GM08714 (cell line): Measurements from ENCODE around the gene CXCL14.

Experiments used
- H3K4me3 ChIP-seq: fragments of 200-500 bp; sonication (Bioruptor generic); 2 replicates; pipeline ENCODE4 v1.5.1; 2014; ENCODE audit warnings: mild to moderate bottlenecking, low read length, inconsistent platforms
- ZNF274 ChIP-seq: IDR thresholded peaks from 2 replicates; pipeline ENCODE4 v1.6.1; 2012; ENCODE audit warnings: mild to moderate bottlenecking, low read depth, low read length

CXCL14 gene

GRCh38 chr5:135549413-135549812 lies 29.4 kb downstream of the CXCL14 start:
- TF ChIP-seq ZNF274 = no peak
- no peak overlapping the region for H3K4me3 ChIP-seq

- H3K4me3 ChIP-seq = no peak overlapping the region
- TF ChIP-seq ZNF274 = no peak
Observed at GRCh38 chr5:135547590-135548254, 31.1 kb downstream of the CXCL14 start.

DNA sequence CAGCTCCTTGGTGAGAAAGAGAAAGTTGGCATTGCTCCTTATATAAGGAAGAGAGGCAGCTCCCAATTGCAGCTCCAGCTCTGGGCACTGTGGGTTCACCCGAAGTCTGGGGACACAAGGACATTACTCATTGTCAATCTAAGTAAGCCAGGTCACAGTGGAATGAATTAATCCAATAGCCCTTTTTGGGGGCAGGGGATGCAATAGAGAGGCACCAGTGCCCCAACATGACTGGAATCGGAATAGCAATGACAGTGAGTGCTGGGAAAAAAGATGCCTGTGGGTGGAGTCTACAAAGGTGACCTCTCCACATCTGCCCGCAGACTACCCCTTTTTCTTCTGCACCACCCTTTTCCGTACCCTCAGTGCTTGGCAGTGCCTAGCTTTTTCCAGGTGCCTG lies 31.9 kb downstream of the CXCL14 start:
- TF ChIP-seq ZNF274 = no peak
- H3K4me3 ChIP-seq = no peak overlapping the region

- H3K4me3 ChIP-seq = no peak overlapping the region
- TF ChIP-seq ZNF274 = no peak
Observed at GRCh38 chr5:135546101-135546500, 32.7 kb downstream of the CXCL14 start.

GRCh38 chr5:135545099-135545498 lies 33.7 kb downstream of the CXCL14 start:
- no peak for TF ChIP-seq ZNF274
- H3K4me3 ChIP-seq = no peak overlapping the region

- H3K4me3 ChIP-seq = peak overlapping the region; percentile 45; the same call in 1 of the 2 replicates
- TF ChIP-seq ZNF274 = no peak
Observed at GRCh38 chr5:135543485-135544304, 35.1 kb downstream of the CXCL14 start.

- peak overlapping the region; percentile 45; the same call in 1 of the 2 replicates for H3K4me3 ChIP-seq
- no peak for TF ChIP-seq ZNF274
Observed at GRCh38 chr5:135543001-135543484, 35.7 kb downstream of the CXCL14 start.

GRCh38 chr5:135541807-135542502 lies 36.8 kb downstream of the CXCL14 start:
- TF ChIP-seq ZNF274 = no peak
- no peak overlapping the region for H3K4me3 ChIP-seq

GRCh38 chr5:135539430-135540005 lies 39.3 kb downstream of the CXCL14 start:
- no peak overlapping the region for H3K4me3 ChIP-seq
- TF ChIP-seq ZNF274 = no peak

DNA sequence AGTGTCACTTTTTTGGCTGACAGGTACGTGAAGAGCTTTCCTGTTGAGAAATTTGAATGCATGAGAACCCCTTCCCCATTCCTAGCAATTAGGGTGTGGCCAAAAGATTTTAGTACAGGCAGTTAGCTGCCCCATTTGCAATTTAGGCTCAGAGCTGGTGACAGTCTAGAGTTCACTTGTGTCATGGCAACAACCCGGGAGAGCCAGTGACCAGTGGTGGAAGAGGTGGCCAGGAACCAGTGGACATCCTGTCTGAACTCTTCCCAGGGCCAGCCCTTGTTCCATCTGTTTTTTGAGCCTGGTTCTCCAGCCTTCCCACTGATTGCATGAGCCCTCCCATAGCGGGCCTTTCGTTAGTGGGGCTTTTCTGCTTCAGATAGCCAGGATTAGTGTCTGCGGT lies 40.5 kb downstream of the CXCL14 start:
- no peak for TF ChIP-seq ZNF274
- no peak overlapping the region for H3K4me3 ChIP-seq

DNA sequence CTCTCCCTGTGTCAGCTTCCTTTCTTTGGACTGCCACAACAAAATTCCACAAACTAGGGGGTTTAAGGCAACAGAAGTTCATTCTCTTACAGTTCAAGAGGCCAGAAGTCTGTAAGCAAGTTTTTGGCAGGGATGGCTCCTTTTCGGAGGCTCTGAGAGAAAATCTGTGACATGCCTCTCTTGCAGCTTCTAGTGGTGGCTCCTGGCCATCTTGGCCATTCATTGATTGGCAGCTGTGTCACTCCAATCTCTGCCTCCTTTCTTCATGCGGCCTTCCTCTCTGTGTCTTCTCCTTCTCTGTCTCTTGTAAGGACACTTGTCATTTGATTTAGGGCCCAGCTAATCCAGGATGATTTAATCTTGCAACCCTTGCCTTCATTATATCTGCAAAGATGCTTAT lies 41.0 kb downstream of the CXCL14 start:
- TF ChIP-seq ZNF274 = no peak
- H3K4me3 ChIP-seq = no peak overlapping the region

- no peak overlapping the region for H3K4me3 ChIP-seq
- no peak for TF ChIP-seq ZNF274
Observed at GRCh38 chr5:135537271-135537670, 41.5 kb downstream of the CXCL14 start.

DNA sequence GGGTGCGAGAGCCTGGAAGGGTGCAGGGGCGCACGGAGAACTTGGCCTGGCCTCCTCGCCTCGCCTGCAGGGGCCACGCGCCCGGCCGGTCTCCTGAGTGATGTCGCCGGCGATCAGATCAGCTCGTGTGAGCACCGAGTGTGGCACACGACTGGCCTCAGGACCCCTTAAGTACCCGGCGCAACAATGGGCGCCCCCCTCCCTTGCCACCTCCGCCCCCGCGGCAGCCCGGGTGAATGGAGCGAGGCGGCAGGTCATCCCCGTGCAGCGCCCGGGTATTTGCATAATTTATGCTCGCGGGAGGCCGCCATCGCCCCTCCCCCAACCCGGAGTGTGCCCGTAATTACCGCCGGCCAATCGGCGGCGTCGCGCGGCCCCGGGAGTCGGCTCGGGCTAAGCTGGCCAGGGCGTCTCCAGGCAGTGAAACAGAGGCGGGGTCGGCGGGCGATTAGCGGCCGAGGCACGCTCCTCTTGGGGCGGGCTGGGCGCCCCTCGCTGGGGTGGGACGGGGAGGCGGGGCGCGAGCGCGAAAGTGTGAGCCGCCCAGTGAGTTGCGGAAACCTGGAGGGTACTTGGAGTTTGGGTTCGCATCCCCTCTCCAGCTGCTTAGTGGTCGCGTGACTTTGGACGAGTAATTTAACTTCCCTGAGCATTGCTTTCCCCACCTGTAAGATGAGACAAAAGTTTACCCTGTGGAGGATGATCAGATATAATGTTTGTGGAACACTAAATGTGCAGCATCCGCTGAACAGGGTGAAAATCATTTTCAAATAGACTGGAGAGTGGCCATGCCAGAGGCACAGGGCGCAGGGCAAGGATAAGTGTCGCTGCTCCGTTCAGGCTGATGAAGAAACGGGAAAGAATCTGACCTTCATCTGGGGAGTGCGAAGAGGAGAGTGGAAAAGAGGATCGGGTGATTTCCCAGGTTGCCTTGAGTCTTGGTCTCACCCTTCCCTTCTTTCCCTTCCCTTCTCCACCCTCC lies 42.7 kb downstream of the CXCL14 start, which contains the start of gene NEUROG1:
NEUROG1 (minus strand) TSS at position 145 of the 982 bp plus-strand sequence. CDS start 274 bp downstream, outside the sequence.
- no peak within 1 kb of the TSS for H3K4me3 ChIP-seq
- TF ChIP-seq ZNF274 = no peak
